ENCODE measurements around the gene NEUROD2.

GRCh38 chr17:39640591-39641031 lies 32.9 kb upstream of the NEUROD2 start:
- no peak for TF ChIP-seq CTCF (IDR thresholded peaks at IDR 0.05)
- no peak for TF ChIP-seq EZH2phosphoT487 (IDR thresholded peaks at IDR 0.05)
- TF ChIP-seq EZH2 (IDR thresholded peaks at IDR 0.05) = no peak

All from neural progenitor cell (in vitro differentiated cells).